Omental fat pad (tissue), 4 donors: Measurements from ENCODE around the gene BABAM2. TPM values are rescaled to one million over a fixed set of nuclear protein-coding genes. Genes with fewer than 3 reads are reported as not detected.
"Not testable (repeated sequence)": the region's sequence is repeated elsewhere in the genome, so short reads cannot be mapped to it uniquely, and the experiment has no call there.

Source experiments
- ATAC-seq: fragments of 150-250 bp; one replicate; pipeline ENCODE4 v1.9.1; 2016; ENCODE audit warnings: mild to moderate bottlenecking, moderate library complexity; ENCODE audit not compliant: low FRiP score
- DNase-seq: peaks from one replicate; pipeline ENCODE4 v3.0.0-alpha.2; 2019; ENCODE audit warnings: low spot score
- total RNA-seq, 4 donors: library from RNA; depleted of rRNA; stranded (reverse); fragments of >200 nt; gene quantifications; one replicate each; pipeline ENCODE4 v1.1.0, GENCODE V29; 2016
- TF ChIP-seq, protein P1 (sequence below), 3 donors: fragments of 450-650 bp; IDR thresholded peaks; one replicate each; pipeline ENCODE4 v1.5.1; 2016 to 2017; ENCODE audit warnings: antibody characterized with exemption in 3 of 3, mild to moderate bottlenecking in 3 of 3, moderate library complexity in 2 of 3

The BABAM2 gene
- total RNA-seq, 4 donors from 2014 or later = 29.2 to 41.0 (median 36.5) TPM

GRCh38 chr2:27875089-27875881 lies 15.2 kb upstream of the BABAM2 start:
- TF ChIP-seq, protein P1, sequence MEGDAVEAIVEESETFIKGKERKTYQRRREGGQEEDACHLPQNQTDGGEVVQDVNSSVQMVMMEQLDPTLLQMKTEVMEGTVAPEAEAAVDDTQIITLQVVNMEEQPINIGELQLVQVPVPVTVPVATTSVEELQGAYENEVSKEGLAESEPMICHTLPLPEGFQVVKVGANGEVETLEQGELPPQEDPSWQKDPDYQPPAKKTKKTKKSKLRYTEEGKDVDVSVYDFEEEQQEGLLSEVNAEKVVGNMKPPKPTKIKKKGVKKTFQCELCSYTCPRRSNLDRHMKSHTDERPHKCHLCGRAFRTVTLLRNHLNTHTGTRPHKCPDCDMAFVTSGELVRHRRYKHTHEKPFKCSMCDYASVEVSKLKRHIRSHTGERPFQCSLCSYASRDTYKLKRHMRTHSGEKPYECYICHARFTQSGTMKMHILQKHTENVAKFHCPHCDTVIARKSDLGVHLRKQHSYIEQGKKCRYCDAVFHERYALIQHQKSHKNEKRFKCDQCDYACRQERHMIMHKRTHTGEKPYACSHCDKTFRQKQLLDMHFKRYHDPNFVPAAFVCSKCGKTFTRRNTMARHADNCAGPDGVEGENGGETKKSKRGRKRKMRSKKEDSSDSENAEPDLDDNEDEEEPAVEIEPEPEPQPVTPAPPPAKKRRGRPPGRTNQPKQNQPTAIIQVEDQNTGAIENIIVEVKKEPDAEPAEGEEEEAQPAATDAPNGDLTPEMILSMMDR (IDR thresholded peaks at IDR 0.05) = no peak
- no peak for ATAC-seq
- no peak for DNase-seq

- ATAC-seq (no peak), DNase-seq (no peak)
- TF ChIP-seq, protein P1 (IDR thresholded peaks at IDR 0.05) = no peak
These were observed 11.7 kb upstream of the BABAM2 start for GRCh38 chr2:27878825-27879224.

- not testable (repeated sequence) for ATAC-seq, DNase-seq
These were observed 8.5 kb upstream of the BABAM2 start for GRCh38 chr2:27881815-27882583.

- ATAC-seq, DNase-seq: not testable (repeated sequence)
These were observed 8.0 kb upstream of the BABAM2 start for GRCh38 chr2:27882584-27882922.

DNA sequence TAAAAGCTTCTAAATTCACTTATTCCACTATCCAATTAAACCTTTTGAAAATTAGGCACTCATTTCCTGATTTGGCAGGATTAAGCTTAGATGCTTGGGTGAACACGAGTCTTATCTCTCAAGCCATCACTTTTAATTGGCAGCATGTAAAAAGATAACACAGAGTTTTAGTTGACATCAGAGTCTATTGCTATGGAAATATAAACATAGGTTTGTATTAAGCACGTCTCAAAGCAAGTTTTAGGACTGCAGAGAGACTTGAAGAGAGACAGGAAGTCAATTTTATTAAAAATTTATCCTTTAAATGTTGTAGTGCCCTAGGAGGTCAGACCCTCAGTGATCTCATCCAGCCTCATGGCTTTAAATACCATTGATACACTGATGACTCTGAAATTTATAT lies 5.9 kb upstream of the BABAM2 start:
- no peak for DNase-seq
- ATAC-seq = no peak

GRCh38 chr2:27885234-27885633 lies 5.3 kb upstream of the BABAM2 start:
- DNase-seq = no peak
- TF ChIP-seq, protein P1 (IDR thresholded peaks at IDR 0.05) = no peak
- no peak for ATAC-seq

More for the DNA sequence above, 5.9 kb upstream of the BABAM2 start:
- TF ChIP-seq, protein P1 (IDR thresholded peaks at IDR 0.05) = no peak

DNA sequence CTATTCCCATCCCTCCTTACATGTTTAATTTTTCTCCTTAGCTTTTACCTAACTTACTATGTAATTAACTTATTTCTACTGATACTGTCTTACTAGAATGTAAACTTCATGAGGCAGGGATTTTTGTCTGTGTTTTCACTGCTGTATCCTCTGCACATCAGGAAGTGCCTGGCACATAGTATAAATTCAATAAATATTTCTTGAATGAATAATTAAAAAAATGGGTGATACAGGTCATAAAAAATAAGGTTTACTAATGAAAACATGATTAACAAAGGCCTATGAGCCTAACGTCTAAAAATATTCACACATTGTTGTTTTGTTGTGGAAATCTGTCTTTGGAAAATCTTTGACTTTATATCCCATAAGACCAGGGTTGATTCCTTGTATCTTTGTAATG lies 4.9 kb upstream of the BABAM2 start:
- DNase-seq = no peak
- no peak for ATAC-seq
- TF ChIP-seq, protein P1 (IDR thresholded peaks at IDR 0.05) = no peak

- TF ChIP-seq, protein P1 (IDR thresholded peaks at IDR 0.05) = no peak
- DNase-seq (no peak), ATAC-seq (no peak)
These were observed 4.2 kb upstream of the BABAM2 start for GRCh38 chr2:27886322-27886721.
